GM18507 (cell line): ENCODE measurements around the gene TIPARP.
"Not testable (repeated sequence)": the region's sequence is repeated elsewhere in the genome, so short reads cannot be mapped to it uniquely, and the experiment has no call there.

Experiments
- DNase-seq: peaks from one replicate; pipeline ENCODE4 v3.0.0; 2011; ENCODE audit warnings: low read depth; ENCODE audit not compliant: insufficient read length; ENCODE audit errors: extremely low spot score
- FAIRE-seq: peaks from 2 replicates; lab custom pipeline; 2011; peaks lifted over from hg19 to GRCh38; lab: Jason Lieb, UNC

TIPARP gene

GRCh38 chr3:156643729-156644389 lies 30.5 kb upstream of the TIPARP start:
- FAIRE-seq (peak; percentile 87), DNase-seq (peak; percentile 12)

- DNase-seq (no peak), FAIRE-seq (no peak)
Observed at GRCh38 chr3:156644958-156645357, 29.4 kb upstream of the TIPARP start.

GRCh38 chr3:156646958-156647357 lies 27.4 kb upstream of the TIPARP start:
- no peak for FAIRE-seq

GRCh38 chr3:156648086-156648485 lies 26.3 kb upstream of the TIPARP start:
- DNase-seq (no peak), FAIRE-seq (peak; percentile 5)

More at GRCh38 chr3:156646958-156647357, 27.4 kb upstream of the TIPARP start:
- no peak for DNase-seq

- no peak for DNase-seq
Observed at GRCh38 chr3:156649681-156650080, 24.7 kb upstream of the TIPARP start.

GRCh38 chr3:156652661-156653060 lies 21.7 kb upstream of the TIPARP start:
- not testable (repeated sequence) for FAIRE-seq

More at GRCh38 chr3:156649681-156650080, 24.7 kb upstream of the TIPARP start:
- no peak for FAIRE-seq

GRCh38 chr3:156654834-156655233 lies 19.6 kb upstream of the TIPARP start:
- FAIRE-seq: no peak
- no peak for DNase-seq

More at GRCh38 chr3:156652661-156653060, 21.7 kb upstream of the TIPARP start:
- DNase-seq: not testable (repeated sequence)

GRCh38 chr3:156655819-156656550 lies 18.4 kb upstream of the TIPARP start:
- no peak for FAIRE-seq
- DNase-seq: no peak

GRCh38 chr3:156657440-156657839 lies 16.9 kb upstream of the TIPARP start:
- DNase-seq (no peak), FAIRE-seq (no peak)

- DNase-seq: no peak
- no peak for FAIRE-seq
Observed at GRCh38 chr3:156657862-156658731, 16.3 kb upstream of the TIPARP start.

GRCh38 chr3:156658732-156659090 lies 15.7 kb upstream of the TIPARP start:
- no peak for DNase-seq
- FAIRE-seq: no peak

GRCh38 chr3:156659260-156659659 lies 15.1 kb upstream of the TIPARP start:
- DNase-seq: no peak
- FAIRE-seq: no peak

- no peak for DNase-seq
- peak; percentile 77 for FAIRE-seq
Observed at GRCh38 chr3:156661155-156661554, 13.2 kb upstream of the TIPARP start.

GRCh38 chr3:156664011-156664830 lies 10.2 kb upstream of the TIPARP start:
- FAIRE-seq (peak; percentile 26), DNase-seq (no peak)

- FAIRE-seq (peak; percentile 88), DNase-seq (no peak)
Observed at GRCh38 chr3:156664831-156665178, 9.6 kb upstream of the TIPARP start.

- DNase-seq (no peak), FAIRE-seq (no peak)
Observed at GRCh38 chr3:156665291-156665690, 9.1 kb upstream of the TIPARP start.

- no peak for FAIRE-seq
- DNase-seq: no peak
Observed at GRCh38 chr3:156666073-156666472, 8.3 kb upstream of the TIPARP start.

- DNase-seq (no peak), FAIRE-seq (no peak)
Observed at GRCh38 chr3:156668073-156668763, 6.2 kb upstream of the TIPARP start.

GRCh38 chr3:156670077-156670476 lies 4.3 kb upstream of the TIPARP start:
- FAIRE-seq (no peak), DNase-seq (no peak)
